Fibroblast of villous mesenchyme (primary cell): ENCODE results near the gene NR6A1. TPM values are rescaled to one million over a fixed set of nuclear protein-coding genes. Genes with fewer than 3 reads are reported as not detected.

ENCODE experiments used
- DNase-seq: peaks from one replicate; pipeline ENCODE4 v3.0.0-alpha.2; 2010; ENCODE audit warnings: low read depth
- H3K4me3 ChIP-seq: 2 replicates; pipeline ENCODE4 v1.5.1; 2011; ENCODE audit warnings: low read depth, mild to moderate bottlenecking, low read length
- CTCF ChIP-seq: IDR thresholded peaks from 2 replicates; pipeline ENCODE4 v1.5.1; 2012; ENCODE audit warnings: low read depth, mild to moderate bottlenecking, low read length; ENCODE audit not compliant: insufficient read depth
- total RNA-seq: library from RNA; depleted of rRNA; stranded (reverse); fragments of >200 nt; gene quantifications from 2 replicates; pipeline ENCODE4 v1.2.3, GENCODE V29; 2012

Gene NR6A1
- total RNA-seq, 1 donor, result under 0.01 TPM

- no peak overlapping the region for H3K4me3 ChIP-seq
- no peak for TF ChIP-seq CTCF
- no peak for DNase-seq
Measured at GRCh38 chr9:124479947-124480620, 291.0 kb downstream of the NR6A1 start.

GRCh38 chr9:124479371-124479770, 291.7 kb downstream of the NR6A1 start:
- no peak overlapping the region for H3K4me3 ChIP-seq
- no peak for DNase-seq
- TF ChIP-seq CTCF, result no peak

GRCh38 chr9:124478354-124478753, 292.8 kb downstream of the NR6A1 start:
- TF ChIP-seq CTCF, result no peak
- no peak overlapping the region for H3K4me3 ChIP-seq
- DNase-seq, result no peak

- TF ChIP-seq CTCF, result no peak
- no peak for DNase-seq
Measured at GRCh38 chr9:124477648-124478285, 293.3 kb downstream of the NR6A1 start.

GRCh38 chr9:124477211-124477647, 293.9 kb downstream of the NR6A1 start:
- no peak for TF ChIP-seq CTCF
- no peak for DNase-seq
- no peak overlapping the region for H3K4me3 ChIP-seq

More at GRCh38 chr9:124477648-124478285, 293.3 kb downstream of the NR6A1 start:
- no peak overlapping the region for H3K4me3 ChIP-seq

- TF ChIP-seq CTCF, result no peak
- no peak for DNase-seq
Measured at GRCh38 chr9:124475868-124476690, 295.0 kb downstream of the NR6A1 start.

More at GRCh38 chr9:124475868-124476690, 295.0 kb downstream of the NR6A1 start:
- no peak overlapping the region for H3K4me3 ChIP-seq
